HG03280 (cell line): ENCODE data around the gene SNAP47.

Experiments
- ATAC-seq: cut with Tn5 transposase; IDR thresholded peaks from one replicate; pipeline ENCODE4 v1.9.1; 2021; ENCODE audit warnings: mild to moderate bottlenecking, moderate library complexity; ENCODE audit not compliant: unreplicated experiment

SNAP47 gene

GRCh38 chr1:227766653-227767277 is 31.5 kb downstream of the SNAP47 start:
- ATAC-seq: no peak

GRCh38 chr1:227767401-227768124 is 32.3 kb downstream of the SNAP47 start:
- no peak for ATAC-seq

GRCh38 chr1:227768125-227768439 is 32.8 kb downstream of the SNAP47 start:
- ATAC-seq: no peak

GRCh38 chr1:227768640-227769039 is 33.4 kb downstream of the SNAP47 start:
- ATAC-seq: no peak

- no peak for ATAC-seq
Observed at GRCh38 chr1:227769047-227769935, 34.1 kb downstream of the SNAP47 start.

- no peak for ATAC-seq
Observed at GRCh38 chr1:227769936-227770494, 34.8 kb downstream of the SNAP47 start.

GRCh38 chr1:227770812-227771211 is 35.6 kb downstream of the SNAP47 start:
- no peak for ATAC-seq

- no peak for ATAC-seq
Observed at GRCh38 chr1:227771326-227771725, 36.1 kb downstream of the SNAP47 start.

- ATAC-seq: no peak
Observed at GRCh38 chr1:227771771-227772170, 36.5 kb downstream of the SNAP47 start.

- no peak for ATAC-seq
Observed at GRCh38 chr1:227773558-227773957, 38.3 kb downstream of the SNAP47 start.

GRCh38 chr1:227774051-227774731 is 39.0 kb downstream of the SNAP47 start:
- no peak for ATAC-seq

GRCh38 chr1:227774821-227775661 is 39.8 kb downstream of the SNAP47 start:
- ATAC-seq: no peak

- ATAC-seq: no peak
Observed at GRCh38 chr1:227775841-227776240, 40.6 kb downstream of the SNAP47 start.

GRCh38 chr1:227776331-227776771 is 41.1 kb downstream of the SNAP47 start:
- ATAC-seq: no peak

GRCh38 chr1:227777156-227777555 is 41.9 kb downstream of the SNAP47 start:
- ATAC-seq: no peak

- ATAC-seq: no peak
Observed at GRCh38 chr1:227777646-227778045, 42.4 kb downstream of the SNAP47 start.

GRCh38 chr1:227778401-227778947 is 43.2 kb downstream of the SNAP47 start:
- no peak for ATAC-seq

- ATAC-seq: no peak
Observed at GRCh38 chr1:227779021-227779441, 43.8 kb downstream of the SNAP47 start.

- ATAC-seq: no peak
Observed at GRCh38 chr1:227779685-227780084, 44.5 kb downstream of the SNAP47 start.
